Measurements from ENCODE around the gene SLCO4A1. TPM values are rescaled to one million over a fixed set of nuclear protein-coding genes. Genes with fewer than 3 reads are reported as not detected.

The SLCO4A1 gene
- total RNA-seq, 4 donors from 2014 or later, result 6.7 to 22.1 (median 14.4) TPM

DNA sequence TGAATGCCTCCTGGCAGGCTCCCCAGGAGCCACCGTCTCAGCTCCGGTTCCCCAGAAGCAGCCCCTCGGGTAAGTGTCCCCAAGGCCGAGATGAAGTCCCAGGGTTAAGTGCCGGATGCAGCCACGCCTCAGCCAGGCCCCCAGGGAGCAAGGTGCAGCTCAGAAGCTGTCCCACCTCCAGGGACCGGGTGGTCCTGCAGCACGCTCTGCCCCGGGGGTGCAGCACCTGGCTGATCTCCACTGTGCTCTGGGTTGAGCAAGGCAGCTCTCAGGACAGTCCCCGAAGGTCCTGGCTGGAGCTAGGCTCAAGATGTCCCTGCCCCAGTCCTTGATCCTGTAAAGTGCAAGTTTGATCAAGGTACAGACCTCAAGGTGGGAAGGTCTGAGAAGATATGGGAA, 51.2 kb downstream of the SLCO4A1 start:
- H3K9me3 ChIP-seq, result no peaks in the 10 kb centered on the region
- WGBS, 2 donors, result 61 to 100% methylated on average over 1 to 9 of the region's 10 CpGs

DNA sequence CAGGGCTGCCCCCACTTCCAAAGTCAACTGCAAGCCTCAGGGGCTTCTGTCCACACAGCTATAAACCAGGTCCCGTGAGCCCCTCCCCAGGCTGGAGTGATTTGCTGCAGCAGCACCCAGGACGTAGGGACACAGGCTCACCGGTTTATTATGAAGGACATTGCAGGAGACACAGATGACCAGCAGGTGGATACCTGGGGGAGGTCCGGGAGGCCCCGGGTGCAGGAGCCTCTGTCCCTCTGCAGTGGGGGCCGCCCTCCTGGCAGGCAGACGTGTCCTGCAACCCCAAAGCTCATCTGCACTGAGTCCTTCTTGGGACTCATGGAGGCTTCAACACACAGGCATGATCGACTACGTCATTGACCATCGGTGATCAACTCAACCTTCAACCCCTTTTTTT, 51.8 kb downstream of the SLCO4A1 start:
- Histone ChIP-seq H3K4me3 (no peak overlapping the region), H3K27me3 (peaks cover 0 to 92% (median 0%) of the 10 kb centered on the region in 4 donors), H3K9me3 (no peaks in the 10 kb centered on the region), H3K27ac (no peak overlapping the region), H3K4me1 (peaks cover 0 to under 1% (median 0%) of the 10 kb centered on the region in 3 donors), H3K36me3 (no peaks in the 10 kb centered on the region)
- intact Hi-C loops (cut with DNase I), result no loop called here
- 86 to 98% methylated on average over 4 to 5 of the region's 10 CpGs for WGBS, 2 donors
- TF ChIP-seq POLR2A (IDR thresholded peaks at IDR 0.05), result no peak
- TF ChIP-seq, protein P1, sequence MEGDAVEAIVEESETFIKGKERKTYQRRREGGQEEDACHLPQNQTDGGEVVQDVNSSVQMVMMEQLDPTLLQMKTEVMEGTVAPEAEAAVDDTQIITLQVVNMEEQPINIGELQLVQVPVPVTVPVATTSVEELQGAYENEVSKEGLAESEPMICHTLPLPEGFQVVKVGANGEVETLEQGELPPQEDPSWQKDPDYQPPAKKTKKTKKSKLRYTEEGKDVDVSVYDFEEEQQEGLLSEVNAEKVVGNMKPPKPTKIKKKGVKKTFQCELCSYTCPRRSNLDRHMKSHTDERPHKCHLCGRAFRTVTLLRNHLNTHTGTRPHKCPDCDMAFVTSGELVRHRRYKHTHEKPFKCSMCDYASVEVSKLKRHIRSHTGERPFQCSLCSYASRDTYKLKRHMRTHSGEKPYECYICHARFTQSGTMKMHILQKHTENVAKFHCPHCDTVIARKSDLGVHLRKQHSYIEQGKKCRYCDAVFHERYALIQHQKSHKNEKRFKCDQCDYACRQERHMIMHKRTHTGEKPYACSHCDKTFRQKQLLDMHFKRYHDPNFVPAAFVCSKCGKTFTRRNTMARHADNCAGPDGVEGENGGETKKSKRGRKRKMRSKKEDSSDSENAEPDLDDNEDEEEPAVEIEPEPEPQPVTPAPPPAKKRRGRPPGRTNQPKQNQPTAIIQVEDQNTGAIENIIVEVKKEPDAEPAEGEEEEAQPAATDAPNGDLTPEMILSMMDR (IDR thresholded peaks at IDR 0.05), result no peak
- DNase-seq, result no peak

More for the DNA sequence above, 51.2 kb downstream of the SLCO4A1 start:
- DNase-seq, result no peak
- TF ChIP-seq, protein P1 (IDR thresholded peaks at IDR 0.05), result no peak
- no peak for TF ChIP-seq POLR2A (IDR thresholded peaks at IDR 0.05)
- H3K4me1 ChIP-seq, result peaks cover 0 to 6% (median 4%) of the 10 kb centered on the region in 3 donors
- H3K4me3 ChIP-seq, result no peak overlapping the region
- no peaks in the 10 kb centered on the region for H3K36me3 ChIP-seq
- H3K27ac ChIP-seq, result no peak overlapping the region
- H3K27me3 ChIP-seq, result peaks cover 0 to 92% (median 0%) of the 10 kb centered on the region in 4 donors
- intact Hi-C loops (cut with DNase I), result no loop called here

DNA sequence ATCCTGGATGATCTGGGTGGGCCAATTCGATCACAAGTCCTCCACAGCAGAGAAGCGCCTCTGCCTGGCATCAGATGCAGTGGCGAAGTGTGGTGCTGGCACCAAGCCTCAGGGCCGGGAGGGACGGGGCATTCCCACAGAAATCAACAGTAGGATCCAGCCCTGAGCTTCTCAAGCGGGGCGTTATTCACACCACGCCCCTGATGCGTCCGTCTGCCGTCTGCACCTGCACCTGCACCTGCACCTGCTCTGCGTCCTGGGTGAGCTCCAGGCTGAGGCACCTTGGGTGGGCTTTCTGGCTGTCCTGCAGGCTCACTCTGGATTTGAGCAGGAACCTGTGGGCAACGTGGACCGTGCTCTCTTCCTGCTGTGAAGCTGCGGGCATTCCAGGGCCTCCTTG, 52.6 kb downstream of the SLCO4A1 start:
- H3K4me3 ChIP-seq, result no peak overlapping the region
- H3K4me1 ChIP-seq, result no peaks in the 10 kb centered on the region
- no peaks in the 10 kb centered on the region for H3K9me3 ChIP-seq
- H3K27me3 ChIP-seq, result peaks cover 0 to 92% (median 0%) of the 10 kb centered on the region in 4 donors
- DNase-seq, result no peak
- WGBS, 2 donors, result 54 to 72% methylated on average over 13 to 15 of the region's 15 CpGs
- H3K27ac ChIP-seq, result no peak overlapping the region
- intact Hi-C loops (cut with DNase I), result no loop called here
- H3K36me3 ChIP-seq, result no peaks in the 10 kb centered on the region
- TF ChIP-seq POLR2A (IDR thresholded peaks at IDR 0.05), result no peak
- TF ChIP-seq, protein P1 (IDR thresholded peaks at IDR 0.05), result no peak

DNA sequence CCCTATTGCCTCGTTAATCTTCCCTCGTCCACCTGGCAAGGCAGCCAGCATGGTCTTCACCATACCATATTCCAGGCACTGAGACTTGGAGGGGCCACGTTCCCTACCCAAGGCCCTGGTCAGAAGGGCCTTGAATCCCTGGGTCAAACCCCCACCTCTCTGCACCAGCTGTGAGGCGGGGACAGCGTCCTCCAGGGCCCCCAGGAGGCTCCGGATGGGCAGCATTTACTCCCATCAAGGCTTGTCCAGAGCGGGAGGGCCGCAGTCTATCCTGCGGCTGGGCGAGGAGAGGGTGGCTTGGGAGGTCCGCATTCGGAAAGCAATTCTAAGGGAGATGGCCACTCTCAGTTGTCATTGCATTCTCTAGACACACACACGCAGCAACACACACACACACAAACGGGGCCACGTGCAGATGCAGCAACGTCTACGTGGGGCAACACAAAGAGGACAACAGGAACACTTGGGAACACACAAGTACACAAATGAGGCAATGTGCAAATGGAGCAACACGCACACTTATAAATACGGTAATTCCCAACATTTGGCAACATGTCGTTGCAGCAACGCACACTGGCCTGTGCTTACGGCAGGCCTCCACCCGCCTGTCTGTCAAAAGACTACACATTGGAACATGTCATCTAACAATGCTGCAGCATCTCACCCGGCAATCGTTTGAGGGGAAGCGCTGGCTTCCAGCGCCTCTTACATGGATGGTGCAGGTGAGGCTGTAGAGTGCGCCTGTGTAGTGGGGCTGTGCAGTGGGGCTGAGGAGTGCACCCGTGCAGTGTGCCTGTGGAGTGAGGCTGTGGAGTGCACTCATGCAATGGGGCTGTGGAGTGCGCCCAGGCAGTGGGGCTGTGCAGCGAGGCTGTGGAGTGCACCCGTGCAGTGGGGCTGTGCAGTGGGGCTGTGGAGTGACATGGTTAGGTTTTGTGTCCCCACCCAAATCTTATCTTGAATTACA, 53.4 kb downstream of the SLCO4A1 start:
- 48 to 57% methylated on average over 12 to 17 of the region's 32 CpGs for WGBS, 2 donors
- Histone ChIP-seq H3K9me3 (no peaks in the 10 kb centered on the region), H3K4me1 (no peaks in the 10 kb centered on the region), H3K27me3 (peaks cover 0 to 93% (median 0%) of the 10 kb centered on the region in 4 donors), H3K4me3 (no peak overlapping the region), H3K27ac (no peak overlapping the region), H3K36me3 (no peaks in the 10 kb centered on the region)
- DNase-seq, result no peak
- intact Hi-C loops (cut with DNase I), result no loop called here
- TF ChIP-seq, protein P1 (IDR thresholded peaks at IDR 0.05), result no peak
- TF ChIP-seq POLR2A (IDR thresholded peaks at IDR 0.05), result no peak

DNA sequence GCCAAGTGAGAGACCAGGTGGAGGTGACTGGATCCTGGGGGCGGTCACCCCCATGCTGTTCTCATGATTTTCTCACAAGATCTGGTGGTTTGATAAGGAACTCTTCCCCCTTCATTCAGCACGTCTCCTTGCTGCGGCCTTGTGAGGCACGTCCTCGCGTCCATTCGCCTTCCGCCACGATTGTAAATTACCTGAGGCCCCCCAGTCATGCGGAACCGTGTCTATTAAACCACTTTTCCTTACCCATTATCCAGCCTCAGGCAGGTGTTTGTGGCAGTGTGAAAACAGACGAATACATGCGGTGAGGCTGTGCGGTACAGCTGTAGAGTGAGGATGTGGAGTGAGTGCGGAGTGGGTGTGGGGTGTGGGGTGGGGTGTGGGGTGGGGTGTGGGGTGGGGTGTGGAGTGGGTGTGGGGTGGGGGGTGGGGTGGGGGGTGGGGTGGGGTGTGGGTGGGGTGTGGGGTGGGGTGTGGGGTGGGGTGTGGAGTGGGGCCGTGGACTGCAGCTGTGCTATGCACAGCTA, 54.2 kb downstream of the SLCO4A1 start:
- no peak for DNase-seq
- Histone ChIP-seq H3K9me3 (no peaks in the 10 kb centered on the region), H3K27ac (no peak overlapping the region), H3K27me3 (peaks cover 0 to 98% (median 0%) of the 10 kb centered on the region in 4 donors), H3K36me3 (no peaks in the 10 kb centered on the region), H3K4me1 (no peaks in the 10 kb centered on the region), H3K4me3 (no peak overlapping the region)
- intact Hi-C loops (cut with DNase I), result no loop called here
- TF ChIP-seq, protein P1 (IDR thresholded peaks at IDR 0.05), result no peak
- TF ChIP-seq POLR2A (IDR thresholded peaks at IDR 0.05), result no peak
- WGBS, 2 donors, result 49 to 58% methylated on average over 6 to 12 of the region's 16 CpGs

Measured in esophagus squamous epithelium (tissue), 5 donors.